K562 (cell line): ENCODE data around the gene ZNF346. TPM values are rescaled to one million over a fixed set of nuclear protein-coding genes. Genes with fewer than 3 reads are reported as not detected.

Experiments used
- BDP1 ChIP-seq: IDR thresholded peaks from 3 replicates; pipeline ENCODE4 v1.6.1; 2011; ENCODE audit not compliant: insufficient read length, insufficient read depth
- CREB5 ChIP-seq: fragments of 250-450 bp; sonication (Bioruptor Pico); IDR thresholded peaks from 2 replicates; pipeline ENCODE4 v1.5.0; 2020; ENCODE audit warnings: mild to moderate bottlenecking
- CTCF ChIP-seq, 3 experiments: IDR thresholded peaks in 2 of 3; conservative IDR thresholded peaks in 1 of 3; 2 replicates each; pipeline ENCODE4 v1.5.1; 2011 to 2012; ENCODE audit warnings: low read length in 3 of 3, mild to moderate bottlenecking in 3 of 3, control low read depth in 2 of 3, improper control_type of control experiment in 1 of 3, inconsistent platforms in 1 of 3, low read depth in 1 of 3, mixed read lengths in 1 of 3, moderate library complexity in 1 of 3; ENCODE audit not compliant: insufficient read depth in 2 of 3
- DDX20 ChIP-seq: fragments of 450-650 bp; IDR thresholded peaks from 2 replicates; pipeline ENCODE4 v1.6.1; 2016; ENCODE audit warnings: missing genetic modification characterization, low read depth, mild to moderate bottlenecking, missing compliant biosample characterization, moderate library complexity
- DIDO1 ChIP-seq: fragments of 450-650 bp; IDR thresholded peaks from 2 replicates; pipeline ENCODE4 v1.6.1; 2016; ENCODE audit warnings: low read depth, missing biosample characterization, missing genetic modification characterization
- FOXP1 ChIP-seq: sonication (generic); formaldehyde crosslinking; IDR thresholded peaks from 2 replicates; pipeline ENCODE4 v1.8.0; 2022; ENCODE audit warnings: mild to moderate bottlenecking, missing genetic modification reagents
- HDGF ChIP-seq: fragments of 450-650 bp; IDR thresholded peaks from 2 replicates; pipeline ENCODE4 v1.6.1; 2016
- IFI16 ChIP-seq: fragments of 250-450 bp; sonication (Bioruptor Pico); IDR thresholded peaks from 2 replicates; pipeline ENCODE4 v2.1.2; 2022; ENCODE audit warnings: mild to moderate bottlenecking, inconsistent platforms
- JUN ChIP-seq, 2 experiments: sonication (generic) in 1 of 2; formaldehyde crosslinking in 1 of 2; IDR thresholded peaks; 2 replicates each; pipeline versions ENCODE4 v1.6.1 to v1.8.0; 2012 to 2022; ENCODE audit warnings: borderline replicate concordance in 2 of 2, mild to moderate bottlenecking in 2 of 2, improper control_type of control experiment in 1 of 2, low read depth in 1 of 2, low read length in 1 of 2, missing genetic modification reagents in 1 of 2
- MLLT1 ChIP-seq, 2 experiments: fragments of 450-650 bp; IDR thresholded peaks; 2 replicates each; pipeline ENCODE4 v1.6.1; 2016
- PCBP1 ChIP-seq: fragments of 200-400 bp; formaldehyde crosslinking; IDR thresholded peaks from 2 replicates; pipeline ENCODE4 v1.6.1; 2018; ENCODE audit warnings: mild to moderate bottlenecking, low read depth, low read length; ENCODE audit not compliant: poor library complexity, severe bottlenecking
- RB1 ChIP-seq: fragments of 450-650 bp; IDR thresholded peaks from 2 replicates; pipeline ENCODE4 v1.6.1; 2017; ENCODE audit warnings: low read depth, mild to moderate bottlenecking
- SIX5 ChIP-seq, 2 experiments: IDR thresholded peaks; 2 replicates each; pipeline ENCODE4 v1.6.1; 2011; ENCODE audit warnings: low read length in 2 of 2, borderline replicate concordance in 1 of 2, low read depth in 1 of 2, mild to moderate bottlenecking in 1 of 2, moderate library complexity in 1 of 2; ENCODE audit not compliant: insufficient read depth in 1 of 2
- SRSF3 ChIP-seq: fragments of 200-400 bp; formaldehyde crosslinking; IDR thresholded peaks from 2 replicates; pipeline ENCODE4 v1.6.1; 2016; ENCODE audit warnings: mild to moderate bottlenecking, low read length, moderate library complexity; ENCODE audit not compliant: insufficient read depth
- STAT5B ChIP-seq: fragments of 250-450 bp; sonication (Bioruptor Pico); IDR thresholded peaks from 2 replicates; pipeline ENCODE4 v1.8.0; 2021; ENCODE audit warnings: mild to moderate bottlenecking, inconsistent platforms
- TBP ChIP-seq: optimal IDR thresholded peaks from 2 replicates; pipeline ENCODE3; 2011; ENCODE audit warnings: low read depth, low read length, improper control_type of control experiment
- ZBTB2 ChIP-seq: fragments of 450-650 bp; IDR thresholded peaks from 2 replicates; pipeline ENCODE4 v1.6.1; 2016; ENCODE audit warnings: antibody characterized with exemption
- ZBTB8A ChIP-seq: fragments of 450-650 bp; IDR thresholded peaks from 2 replicates; pipeline ENCODE4 v1.6.1; 2018; ENCODE audit warnings: mild to moderate bottlenecking, moderate library complexity; ENCODE audit not compliant: partially characterized antibody
- ZNF184 ChIP-seq: sonication (generic); formaldehyde crosslinking; IDR thresholded peaks from 2 replicates; pipeline ENCODE4 v1.5.0; 2020; ENCODE audit warnings: missing genetic modification reagents
- ZNF384 ChIP-seq: IDR thresholded peaks from 2 replicates; pipeline ENCODE4 v1.6.1; 2012; ENCODE audit warnings: low read depth, low read length, improper control_type of control experiment
- ZNF764 ChIP-seq: fragments of 250-450 bp; sonication (Bioruptor Pico); IDR thresholded peaks from 2 replicates; pipeline ENCODE4 v1.4.0; 2020; ENCODE audit warnings: low read depth, mild to moderate bottlenecking, moderate library complexity
- polyA plus RNA-seq, 8 experiments: library from polyadenylated mRNA; depleted of rRNA in 4 of 8; stranded (reverse) in 5 of 8; unstranded in 3 of 8; fragments of >200 nt; fragmentation: Nextera tagmentation in 2 of 8; fragmentation: Illumina TruSeq in 1 of 8; extraction: Ambion mirVana in 2 of 8; extraction: Trizol in 1 of 8; gene quantifications; 2 replicates each; pipeline versions ENCODE4 v1.2.1 to v1.2.3, GENCODE V29; 2011 to 2014; ENCODE audit warnings: inconsistent platforms in 1 of 8, missing spikeins in 1 of 8
- total RNA-seq, 7 experiments: library from RNA; depleted of rRNA in 6 of 7; stranded (reverse); fragments of >200 nt in 6 of 7; fragmentation: Illumina TruSeq in 2 of 7; extraction: Trizol in 2 of 7; gene quantifications; 2 replicates each; pipeline versions ENCODE4 v1.2.1 to v1.2.3, GENCODE V29; 2011 to 2021; ENCODE audit warnings: low replicate concordance in 1 of 7

Gene ZNF346
- total and polyA plus RNA-seq, 9 of the 15 experiments (the other 6 are each of a cell fraction or from before 2014, with no cell fraction given) = 5.0 to 25.1 (median 20.1) TPM

- TF ChIP-seq JUN (IDR thresholded peaks at IDR 0.05; ENCODE audit: borderline replicate concordance, low read depth, low read length) (peak; percentile 49; the same call in 1 of the 2 replicates), JUN (CRISPR knock-in tag; IDR thresholded peaks at IDR 0.05; ENCODE audit: borderline replicate concordance) (peak; percentile 77; the same call in 1 of the 2 replicates), TBP (peak; percentile 90), SIX5 (IDR thresholded peaks at IDR 0.05; ENCODE audit: borderline replicate concordance in 1 of 2, insufficient read depth in 1 of 2, low read depth in 1 of 2, low read length in 2 of 2) (peak; percentile 42 to 52; a peak in 2 of 4 replicates), ZBTB8A (no peak), BDP1 (no peak), STAT5B (CRISPR knock-in tag) (no peak), ZNF184 (CRISPR knock-in tag) (no peak), IFI16 (CRISPR knock-in tag) (no peak), ZNF384 (no peak), ZNF764 (no peak), CTCF (IDR thresholded peaks at IDR 0.05 in 2 of 3, conservative IDR thresholded peaks at IDR 0.05 in 1 of 3; ENCODE audit: insufficient read depth in 2 of 3, low read depth in 1 of 3, low read length in 3 of 3) (no peak), DIDO1 (no peak), ZBTB2 (peak; percentile 75; the same call in 1 of the 2 replicates), DDX20 (no peak), FOXP1 (CRISPR knock-in tag) (peak; percentile 84; the same call in 1 of the 2 replicates), RB1 (peak; percentile 92), SRSF3 (no peak), HDGF (no peak), PCBP1 (peak; percentile 95), MLLT1 (IDR thresholded peaks at IDR 0.05) (0 out of 4 replicates have a peak, but pooled peaks of 1 of the 2 experiments have one; percentile 7), CREB5 (CRISPR knock-in tag) (no peak)
These were observed 16.1 kb upstream of the ZNF346 start, which contains the start of gene UIMC1 (continued) for GRCh38 chr5:177006265-177006972.
